Measurements from ENCODE around the gene GAD2. TPM values are rescaled to one million over a fixed set of nuclear protein-coding genes. Genes with fewer than 3 reads are reported as not detected.

GAD2 gene
- total RNA-seq, 1 donor from 2014 or later = not detected

DNA sequence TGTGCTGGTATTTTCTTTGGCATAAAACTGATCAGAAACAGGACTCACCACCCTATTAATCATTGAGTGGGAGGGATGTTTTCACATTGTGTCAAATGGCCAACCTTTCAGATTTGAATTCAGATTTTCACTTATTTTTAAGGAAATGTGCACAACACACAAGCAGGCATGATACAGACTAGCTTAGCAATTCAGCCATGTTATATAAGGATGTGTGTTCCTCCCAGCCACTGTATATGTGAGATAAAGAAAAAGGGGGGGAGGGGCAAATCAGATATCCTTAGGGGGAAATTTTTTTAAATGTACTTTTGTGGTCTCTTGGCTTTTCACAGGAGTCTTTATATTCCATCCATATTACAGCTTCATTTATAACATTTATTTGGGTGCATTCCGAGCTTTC is 3.1 kb downstream of the GAD2 start:
- no peak for DNase-seq (ENCODE audit: extremely low spot score in 2 of 2)
- TF ChIP-seq POLR2A (IDR thresholded peaks at IDR 0.05) (no peak), POLR2AphosphoS5 (IDR thresholded peaks at IDR 0.05; ENCODE audit: insufficient read depth in 1 of 2, low read depth in 1 of 2) (no peak), CTCF (IDR thresholded peaks at IDR 0.05) (no peak)
- no peaks in the 10 kb centered on the region for H3K36me3 ChIP-seq
- peaks cover 7% of the 10 kb centered on the region for H3K27me3 ChIP-seq
- H3K9me3 ChIP-seq = no peaks in the 10 kb centered on the region
- H3K27ac ChIP-seq = no peak overlapping the region
- intact Hi-C loops (cut with DNase I) = no loop called here
- H3K4me3 ChIP-seq = no peak overlapping the region
- peaks cover 35% of the 10 kb centered on the region for H3K4me1 ChIP-seq

- Histone ChIP-seq H3K27ac (no peak overlapping the region), H3K9me3 (no peaks in the 10 kb centered on the region), H3K4me1 (peaks cover 23% of the 10 kb centered on the region), H3K36me3 (no peaks in the 10 kb centered on the region), H3K27me3 (peaks cover 7% of the 10 kb centered on the region), H3K4me3 (no peak overlapping the region)
- DNase-seq (ENCODE audit: extremely low spot score in 2 of 2) = no peak
- intact Hi-C loops (cut with DNase I) = loop anchor here (1.0 kb wide), 1 partner anchor 43 kb away; no protein-coding TSS in a partner anchor
- TF ChIP-seq POLR2A (IDR thresholded peaks at IDR 0.05) (no peak), CTCF (IDR thresholded peaks at IDR 0.05) (no peak), POLR2AphosphoS5 (IDR thresholded peaks at IDR 0.05; ENCODE audit: insufficient read depth in 1 of 2, low read depth in 1 of 2) (no peak)
These were observed 4.3 kb downstream of the GAD2 start for GRCh38 chr10:26220901-26221300.

GRCh38 chr10:26221541-26221940 is 5.0 kb downstream of the GAD2 start:
- Histone ChIP-seq H3K36me3 (no peaks in the 10 kb centered on the region), H3K27me3 (peaks cover 7% of the 10 kb centered on the region), H3K4me3 (no peak overlapping the region), H3K4me1 (peaks cover 16% of the 10 kb centered on the region), H3K9me3 (no peaks in the 10 kb centered on the region), H3K27ac (no peak overlapping the region)
- no peak for DNase-seq (ENCODE audit: extremely low spot score in 2 of 2)
- TF ChIP-seq POLR2A (IDR thresholded peaks at IDR 0.05) (no peak), POLR2AphosphoS5 (IDR thresholded peaks at IDR 0.05; ENCODE audit: insufficient read depth in 1 of 2, low read depth in 1 of 2) (no peak), CTCF (IDR thresholded peaks at IDR 0.05) (no peak)
- intact Hi-C loops (cut with DNase I) = loop anchor here (1.0 kb wide), 1 partner anchor 43 kb away; no protein-coding TSS in a partner anchor

GRCh38 chr10:26222563-26222962 is 6.0 kb downstream of the GAD2 start:
- no peaks in the 10 kb centered on the region for H3K9me3 ChIP-seq
- H3K4me1 ChIP-seq = peaks cover 6% of the 10 kb centered on the region
- H3K36me3 ChIP-seq = no peaks in the 10 kb centered on the region
- intact Hi-C loops (cut with DNase I) = no loop called here
- H3K27me3 ChIP-seq = no peaks in the 10 kb centered on the region
- TF ChIP-seq CTCF (IDR thresholded peaks at IDR 0.05) (no peak), POLR2A (IDR thresholded peaks at IDR 0.05) (no peak), POLR2AphosphoS5 (IDR thresholded peaks at IDR 0.05; ENCODE audit: insufficient read depth in 1 of 2, low read depth in 1 of 2) (no peak)
- no peak for DNase-seq (ENCODE audit: extremely low spot score in 2 of 2)
- no peak overlapping the region for H3K27ac ChIP-seq
- H3K4me3 ChIP-seq = no peak overlapping the region

GRCh38 chr10:26225322-26225721 is 8.7 kb downstream of the GAD2 start:
- no peaks in the 10 kb centered on the region for H3K27me3 ChIP-seq
- intact Hi-C loops (cut with DNase I) = no loop called here

More at GRCh38 chr10:26225322-26225721, 8.7 kb downstream of the GAD2 start:
- H3K36me3 ChIP-seq = no peaks in the 10 kb centered on the region
- TF ChIP-seq POLR2AphosphoS5 (IDR thresholded peaks at IDR 0.05; ENCODE audit: insufficient read depth in 1 of 2, low read depth in 1 of 2) (no peak), CTCF (IDR thresholded peaks at IDR 0.05) (no peak), POLR2A (IDR thresholded peaks at IDR 0.05) (no peak)
- H3K9me3 ChIP-seq = no peaks in the 10 kb centered on the region
- H3K27ac ChIP-seq = no peak overlapping the region
- H3K4me1 ChIP-seq = no peaks in the 10 kb centered on the region
- H3K4me3 ChIP-seq = no peak overlapping the region
- no peak for DNase-seq (ENCODE audit: extremely low spot score in 2 of 2)
